Measurements from ENCODE around the gene SH2D3C.

GRCh38 chr9:127754099-127755060 lies 24.1 kb downstream of the SH2D3C start:
- TF ChIP-seq CTCF (tag by site-specific recombination; IDR thresholded peaks at IDR 0.05) (no peak), ZNF830 (tag by site-specific recombination; IDR thresholded peaks at IDR 0.05; ENCODE audit: low read depth) (no peak), ZNF292 (tag by site-specific recombination; IDR thresholded peaks at IDR 0.05; ENCODE audit: borderline replicate concordance, low read depth) (no peak)

Measured in HEK293 (cell line).